GM23338 (cell line): Measurements from ENCODE around the gene CNN2. TPM values are rescaled to one million over a fixed set of nuclear protein-coding genes. Genes with fewer than 3 reads are reported as not detected.
A peak's percentile ranks its signal among the peaks of the same experiment; 100 is the strongest.

Experiments
- ATAC-seq: fragments of 200-7000 bp; cut with Tn5 transposase; 3 replicates; pipeline ENCODE4 v1.9.1; 2020
- DNase-seq: peaks from one replicate; pipeline ENCODE4 v3.0.0-alpha.2; 2015; ENCODE audit warnings: low spot score
- H2AFZ ChIP-seq: fragments of 200-600 bp; sonication (generic); 2 replicates; pipeline ENCODE4 v1.8.0; 2016; ENCODE audit warnings: antibody characterized with exemption, mild to moderate bottlenecking, moderate library complexity
- H3F3A ChIP-seq: fragments of 200-600 bp; sonication (generic); replicated peaks from 2 replicates; pipeline ENCODE4 v1.8.0; 2017; ENCODE audit warnings: antibody characterized with exemption, mixed run types, low read depth
- H3K27ac ChIP-seq: fragments of 200-600 bp; sonication (generic); 2 replicates; pipeline ENCODE4 v1.6.1; 2016; ENCODE audit warnings: low read depth
- H3K27me3 ChIP-seq: fragments of 200-600 bp; sonication (generic); 2 replicates; pipeline ENCODE4 v1.8.0; 2016; ENCODE audit warnings: mild to moderate bottlenecking, mixed run types, moderate library complexity; ENCODE audit not compliant: insufficient read depth
- H3K36me3 ChIP-seq: fragments of 200-600 bp; sonication (generic); 2 replicates; pipeline ENCODE4 v1.8.0; 2016; ENCODE audit warnings: mild to moderate bottlenecking; ENCODE audit not compliant: insufficient read depth
- H3K4me1 ChIP-seq: fragments of 200-600 bp; sonication (generic); 2 replicates; pipeline ENCODE4 v1.8.0; 2016; ENCODE audit warnings: mild to moderate bottlenecking, moderate library complexity; ENCODE audit not compliant: insufficient read depth
- H3K4me2 ChIP-seq: fragments of 200-600 bp; sonication (generic); 2 replicates; pipeline ENCODE4 v1.7.1; 2017; ENCODE audit warnings: mixed run types
- H3K4me3 ChIP-seq: fragments of 200-600 bp; sonication (generic); 2 replicates; pipeline ENCODE4 v1.6.1; 2016; ENCODE audit warnings: mixed run types
- H3K79me2 ChIP-seq: fragments of 200-600 bp; sonication (generic); replicated peaks from 2 replicates; pipeline ENCODE4 v1.8.0; 2017; ENCODE audit warnings: mild to moderate bottlenecking; ENCODE audit not compliant: insufficient read depth
- H3K9me2 ChIP-seq: fragments of 200-600 bp; sonication (generic); 2 replicates; pipeline ENCODE4 v1.8.0; 2017; ENCODE audit not compliant: insufficient read depth
- H4K20me1 ChIP-seq: fragments of 200-600 bp; sonication (generic); replicated peaks from 2 replicates; pipeline ENCODE4 v1.8.0; 2017; ENCODE audit warnings: mild to moderate bottlenecking; ENCODE audit not compliant: insufficient read depth
- H3K27ac Mint-ChIP-seq: 2 replicates; pipeline ENCODE4 v1.8.0; 2020; ENCODE audit warnings: inconsistent platforms, mild to moderate bottlenecking, moderate library complexity, mixed read lengths
- H3K27me3 Mint-ChIP-seq: 3 replicates; pipeline ENCODE4 v1.8.0; 2022; ENCODE audit warnings: low read depth, mild to moderate bottlenecking, moderate library complexity, mixed read lengths, inconsistent platforms; ENCODE audit not compliant: insufficient read depth, poor library complexity
- H3K36me3 Mint-ChIP-seq: 3 replicates; pipeline ENCODE4 v1.8.0; 2021; ENCODE audit warnings: low read depth, mild to moderate bottlenecking, inconsistent platforms, moderate library complexity, mixed read lengths
- H3K4me1 Mint-ChIP-seq: 3 replicates; pipeline ENCODE4 v1.8.0; 2020; ENCODE audit warnings: mild to moderate bottlenecking, inconsistent platforms, mixed read lengths
- H3K4me3 Mint-ChIP-seq: 3 replicates; pipeline ENCODE4 v1.8.0; 2021; ENCODE audit warnings: moderate library complexity, mild to moderate bottlenecking, inconsistent platforms, mixed read lengths
- H3K9me3 Mint-ChIP-seq: 3 replicates; pipeline ENCODE4 v1.8.0; 2020; ENCODE audit warnings: moderate library complexity, mild to moderate bottlenecking, inconsistent platforms, mixed read lengths
- CREB1 ChIP-seq: fragments of 250-450 bp; sonication (Bioruptor Pico); IDR thresholded peaks from 2 replicates; pipeline ENCODE4 v1.5.0; 2020; ENCODE audit warnings: low read depth, mild to moderate bottlenecking, moderate library complexity
- ETS1 ChIP-seq: IDR thresholded peaks from 2 replicates; pipeline ENCODE4 v1.6.1; 2016; ENCODE audit warnings: antibody characterized with exemption
- EZH2phosphoT487 ChIP-seq: fragments of 200-600 bp; sonication (generic); IDR thresholded peaks from one replicate; pipeline ENCODE4 v1.8.1; 2018; ENCODE audit warnings: antibody characterized with exemption; ENCODE audit not compliant: unreplicated experiment
- JUNB ChIP-seq: IDR thresholded peaks from one replicate; pipeline ENCODE4 v1.6.1; 2016; ENCODE audit warnings: antibody characterized with exemption; ENCODE audit not compliant: unreplicated experiment
- NANOG ChIP-seq: IDR thresholded peaks from 2 replicates; pipeline ENCODE4 v1.6.1; 2016; ENCODE audit warnings: antibody characterized with exemption, borderline replicate concordance
- REST ChIP-seq: IDR thresholded peaks from one replicate; pipeline ENCODE4 v1.6.1; 2018; ENCODE audit warnings: antibody characterized with exemption; ENCODE audit not compliant: unreplicated experiment
- STAT1 ChIP-seq: IDR thresholded peaks from one replicate; pipeline ENCODE4 v1.6.1; 2016; ENCODE audit warnings: antibody characterized with exemption; ENCODE audit not compliant: unreplicated experiment
- ZNF462 ChIP-seq: fragments of 250-450 bp; sonication (Bioruptor Pico); IDR thresholded peaks from 2 replicates; pipeline ENCODE4 v1.5.0; 2020; ENCODE audit warnings: mild to moderate bottlenecking, moderate library complexity
- polyA plus RNA-seq: library from polyadenylated mRNA; unstranded; fragments of >200 nt; fragmentation: Nextera tagmentation; extraction: Ambion mirVana; gene quantifications from 2 replicates; pipeline ENCODE4 v1.2.1, GENCODE V29; 2016
- total RNA-seq: library from RNA; depleted of rRNA; stranded (reverse); fragments of >200 nt; shearing (Covaris generic); gene quantifications from 2 replicates; pipeline ENCODE4 v1.2.3, GENCODE V29; 2014

The CNN2 gene
- total and polyA plus RNA-seq, 2 experiments from 2014 or later = 330 to 392 TPM

- TF ChIP-seq EZH2phosphoT487 = no peak
- TF ChIP-seq CREB1 (CRISPR knock-in tag) = no peak
- TF ChIP-seq ZNF462 (CRISPR knock-in tag) = no peak
- no peak for TF ChIP-seq STAT1
- TF ChIP-seq NANOG = no peak
- no peak for TF ChIP-seq ETS1
- TF ChIP-seq REST = no peak
- no peak for TF ChIP-seq JUNB
- peak overlapping the region; percentile 52; the same call in 1 of the 2 replicates for H3K27ac Mint-ChIP-seq
Observed at GRCh38 chr19:1015061-1015781, 11.2 kb upstream of the CNN2 start.

More at GRCh38 chr19:1015061-1015781, 11.2 kb upstream of the CNN2 start:
- H2AFZ ChIP-seq = no peak overlapping the region
- H3K36me3 ChIP-seq = no peaks in the 10 kb centered on the region
- DNase-seq (no peak), ATAC-seq (no peak)
- H3K4me1 ChIP-seq = peaks cover 8% of the 10 kb centered on the region; the same call in 1 of the 2 replicates
- Mint-ChIP-seq H3K27me3 (peaks cover 6% of the 10 kb centered on the region), H3K4me3 (peak overlapping the region; percentile 43; the same call in 1 of the 3 replicates), H3K4me1 (peaks cover 26% of the 10 kb centered on the region), H3K9me3 (no peaks in the 10 kb centered on the region), H3K36me3 (peaks cover 3% of the 10 kb centered on the region; the same call in 2 of the 3 replicates)
- 0 out of 2 replicates have a peak, but pooled peaks cover 7% of the 10 kb centered on the region for H3F3A ChIP-seq
- peaks cover 66% of the 10 kb centered on the region for H3K79me2 ChIP-seq
- peaks cover 24% of the 10 kb centered on the region for H4K20me1 ChIP-seq
- no peaks in the 10 kb centered on the region for H3K27me3 ChIP-seq
- 0 out of 2 replicates have a peak overlapping the region, but pooled peaks have one; percentile 28 for H3K4me3 ChIP-seq
- no peaks in the 10 kb centered on the region for H3K9me2 ChIP-seq
- H3K27ac ChIP-seq = peak overlapping the region; percentile 66; the same call in 1 of the 2 replicates
- H3K4me2 ChIP-seq = peak overlapping the region; percentile 64; the same call in 1 of the 2 replicates
